ENCODE measurements around the gene OPCML.

Gene OPCML

DNA sequence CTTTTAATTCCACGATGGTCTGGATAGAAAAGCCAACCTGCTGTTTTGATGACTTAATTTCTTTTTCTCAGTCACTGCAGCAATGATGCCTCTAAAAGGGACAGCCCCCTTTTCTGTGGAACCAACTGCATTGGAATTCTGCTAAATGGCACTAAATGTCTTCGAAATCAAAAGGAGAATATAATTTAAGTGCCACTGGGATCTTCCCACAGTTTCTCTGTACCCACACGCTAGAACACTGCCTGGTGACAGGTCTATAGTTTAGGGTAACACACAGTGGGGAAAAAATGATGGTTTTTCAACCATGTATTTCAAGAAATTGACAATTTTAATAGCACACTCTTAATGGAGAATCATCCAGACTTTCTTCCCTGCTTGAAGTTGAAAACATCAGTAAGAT lies 182.3 kb downstream of the OPCML start:
- no peak for DNase-seq

DNA sequence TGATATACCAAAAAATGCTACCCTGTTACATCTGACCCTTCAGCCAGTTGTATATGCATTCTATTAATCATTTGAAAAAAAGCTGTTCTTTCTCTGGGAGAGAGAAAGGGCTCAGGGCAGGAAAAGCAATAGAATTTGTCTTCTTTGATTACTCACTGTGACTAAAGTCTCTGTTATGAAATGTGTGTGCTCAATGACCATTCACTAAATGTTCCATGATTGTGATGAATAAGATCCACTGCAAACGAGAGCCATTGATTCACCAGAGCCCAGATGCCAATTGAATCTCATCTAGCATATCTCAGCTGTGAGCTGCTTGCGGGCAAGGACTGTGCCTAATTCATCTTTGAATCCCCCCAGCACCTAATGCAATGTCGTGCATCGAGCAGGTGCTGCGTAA lies 184.3 kb downstream of the OPCML start:
- DNase-seq: no peak

DNA sequence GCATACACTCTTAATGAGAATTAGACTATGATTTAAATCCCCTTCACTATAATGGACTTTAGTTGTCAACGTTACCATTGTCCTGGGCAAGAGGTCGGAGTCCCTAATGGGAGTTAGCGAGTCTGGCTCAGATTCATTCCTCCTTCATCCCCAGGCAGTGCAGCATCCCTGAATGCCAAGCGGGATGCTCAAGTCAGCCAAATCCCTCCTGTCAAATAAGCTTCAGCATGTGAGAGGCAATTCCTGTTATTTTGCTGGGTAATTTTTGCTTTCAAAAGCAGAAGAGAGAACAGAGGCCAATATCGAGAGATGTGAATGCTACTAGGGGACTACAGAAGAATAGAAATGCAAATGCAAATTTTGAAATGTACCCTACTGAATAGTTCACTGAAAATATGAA lies 186.2 kb downstream of the OPCML start:
- DNase-seq: no peak

DNA sequence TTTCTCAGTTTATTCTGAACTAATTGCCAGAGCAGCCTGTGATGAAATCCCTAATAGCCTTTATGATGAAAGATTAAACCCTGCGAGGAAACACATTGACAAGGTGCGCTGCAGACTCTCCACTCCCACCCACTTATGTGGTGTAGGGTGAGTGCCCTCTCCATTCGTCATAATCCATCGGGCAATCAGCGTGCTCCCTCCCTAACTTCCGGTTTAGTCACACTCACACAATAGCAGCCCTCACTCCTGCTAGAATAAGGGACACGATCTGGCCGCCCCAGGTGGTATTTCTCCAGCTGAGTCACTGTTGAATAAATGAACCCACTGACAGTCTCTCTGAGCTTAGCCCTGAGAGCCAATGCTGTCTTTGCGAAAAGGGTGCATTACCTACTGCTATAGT lies 188.3 kb downstream of the OPCML start:
- DNase-seq: no peak

DNA sequence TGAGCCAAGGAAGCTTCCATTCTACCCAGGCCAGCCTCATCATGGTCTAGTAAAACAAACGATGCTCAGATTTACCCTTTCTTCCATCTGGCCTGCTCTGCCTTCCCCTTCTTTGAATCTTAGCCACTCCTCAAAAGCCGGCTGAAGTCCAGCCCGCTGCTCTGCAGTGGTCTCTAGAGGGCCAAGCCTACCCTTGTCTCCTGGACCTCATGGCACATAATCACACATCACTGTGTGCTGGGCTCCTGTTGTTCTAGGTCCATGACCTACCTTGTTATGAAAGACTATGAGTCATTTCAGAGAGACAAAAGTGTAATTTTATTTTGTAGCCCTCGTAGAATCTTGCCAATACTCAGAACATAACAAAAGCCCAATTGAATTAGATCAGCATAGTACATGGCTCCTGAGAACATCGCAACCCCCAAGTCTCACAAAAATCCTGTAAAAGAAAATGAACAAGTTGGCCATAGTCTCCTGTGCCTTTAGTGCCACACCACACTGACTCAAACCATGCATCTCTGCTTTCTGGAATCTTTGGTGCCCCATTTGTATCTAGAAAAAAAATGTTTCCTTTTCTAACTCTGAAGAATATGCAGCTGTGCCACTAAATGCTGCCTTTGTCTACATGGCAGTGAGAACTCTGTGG lies 192.7 kb downstream of the OPCML start:
- DNase-seq: no peak

DNA sequence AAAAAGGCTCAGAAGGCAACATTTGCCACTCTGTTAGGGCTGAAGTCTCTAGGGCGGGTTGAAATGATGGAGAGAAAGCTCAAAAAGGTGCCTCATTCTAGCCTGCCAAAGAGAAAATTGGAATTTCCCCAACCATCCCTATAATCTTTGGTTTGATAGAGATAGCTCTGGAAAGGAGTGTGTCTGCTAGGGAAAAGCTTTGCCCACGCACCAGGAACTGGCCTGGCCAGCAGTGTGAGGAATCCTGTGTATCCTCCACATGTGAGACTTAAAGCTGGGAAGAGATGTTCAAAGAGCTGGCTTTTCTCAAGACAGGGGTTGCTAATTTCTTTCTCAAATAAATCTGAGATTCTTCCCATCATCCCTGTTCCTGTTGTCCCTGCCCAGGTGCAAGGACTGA lies 193.7 kb downstream of the OPCML start:
- DNase-seq: no peak

DNA sequence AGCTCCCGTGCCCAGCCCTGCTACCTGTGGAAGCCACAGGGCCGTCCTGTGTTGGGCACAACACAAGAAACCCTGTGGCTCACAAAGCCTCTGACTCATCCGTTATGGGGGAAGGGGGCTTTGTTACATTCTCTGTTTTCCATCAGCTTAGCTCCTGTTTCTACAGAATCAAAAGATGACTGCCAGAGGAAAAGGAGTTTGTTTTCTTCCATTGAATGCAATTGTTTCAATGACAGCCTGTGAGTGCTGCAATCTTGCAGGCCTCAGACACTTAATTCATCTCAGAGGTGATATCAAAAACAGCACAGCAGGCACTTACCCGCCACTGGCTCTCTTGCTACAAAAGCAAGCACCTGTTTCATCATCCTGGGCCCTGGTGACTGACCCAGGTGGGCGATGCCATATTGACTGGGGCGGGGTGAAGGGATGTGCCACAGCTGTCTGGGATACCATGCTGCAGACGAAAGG lies 194.3 kb downstream of the OPCML start:
- no peak for DNase-seq

DNA sequence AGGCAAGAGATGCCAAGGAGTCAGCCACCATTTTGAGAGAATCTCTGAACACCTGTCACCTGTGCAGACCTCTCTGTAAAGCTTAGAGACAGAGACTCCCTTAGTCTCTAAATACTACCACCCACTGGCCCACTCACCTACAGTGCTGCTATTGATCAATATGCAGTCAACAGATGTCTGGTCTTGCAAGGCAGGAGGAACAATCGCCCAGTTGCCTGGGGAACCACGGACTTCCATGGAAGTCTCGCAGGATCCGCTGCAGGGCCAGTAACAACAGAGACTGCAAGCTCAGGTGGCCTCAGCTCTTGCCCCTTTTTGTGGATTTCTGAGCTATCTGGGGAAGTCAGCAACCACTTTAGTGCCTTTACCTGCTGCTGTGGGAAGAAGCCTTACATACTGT lies 195.1 kb downstream of the OPCML start:
- DNase-seq: no peak

DNA sequence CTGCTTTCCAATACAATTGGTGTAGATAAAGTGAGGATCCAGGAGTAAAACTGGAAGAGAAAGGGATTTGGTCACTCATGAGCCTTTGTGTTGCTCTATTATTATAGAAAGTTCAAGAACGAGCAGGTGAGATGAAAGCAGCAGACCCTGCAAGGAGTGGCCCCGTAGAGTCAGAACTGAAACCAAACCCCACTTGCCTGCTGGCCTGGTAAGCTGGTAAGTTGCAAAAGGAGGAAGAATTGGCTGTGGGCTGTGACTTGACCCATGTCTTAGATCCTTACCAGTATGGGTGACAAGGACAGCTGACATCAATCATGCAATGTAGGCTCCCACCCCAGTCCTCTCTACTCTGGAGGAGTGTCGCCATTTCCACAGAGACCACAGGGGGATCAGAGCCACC lies 201.3 kb downstream of the OPCML start:
- no peak for DNase-seq

DNA sequence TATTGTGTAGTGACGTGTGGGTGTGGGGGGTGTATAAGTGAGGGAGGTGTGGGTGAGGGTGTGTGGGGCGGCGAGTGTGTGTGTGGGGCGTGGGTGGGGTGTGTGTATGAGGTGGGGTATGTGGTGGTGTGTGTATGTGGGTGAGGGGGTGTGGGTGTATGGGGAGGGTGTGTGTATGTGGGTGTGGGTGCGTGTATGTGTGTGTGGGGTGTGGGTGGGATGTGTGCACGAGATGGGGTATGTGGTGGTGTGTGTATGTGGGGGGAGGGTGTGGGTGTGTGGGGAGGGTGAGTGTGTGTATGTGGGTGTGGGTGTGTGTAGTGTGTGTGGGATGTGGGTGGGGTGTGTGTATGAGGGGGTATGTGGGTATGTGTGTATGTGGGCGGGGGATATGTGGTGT lies 205.5 kb downstream of the OPCML start:
- DNase-seq: no peak

DNA sequence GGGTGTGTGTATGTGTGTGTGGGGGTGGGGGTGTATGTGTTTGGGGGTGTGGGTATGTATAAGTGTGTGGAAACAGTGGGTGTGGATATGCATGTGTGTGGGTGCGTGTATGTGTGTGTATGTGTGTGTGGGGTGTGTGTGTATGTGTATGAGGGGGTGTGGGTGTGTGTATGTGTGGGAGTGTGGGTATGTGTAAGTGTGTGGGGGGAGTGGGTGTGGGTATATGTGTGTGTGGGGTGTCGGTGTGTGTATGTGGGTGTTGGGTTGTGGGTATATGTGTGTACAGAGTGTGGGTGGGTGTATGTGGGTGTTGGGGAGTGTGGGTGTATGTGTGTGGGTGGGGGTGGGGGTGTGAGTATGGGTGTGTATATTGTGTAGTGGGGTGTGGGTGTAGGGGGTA lies 206.0 kb downstream of the OPCML start:
- no peak for DNase-seq

DNA sequence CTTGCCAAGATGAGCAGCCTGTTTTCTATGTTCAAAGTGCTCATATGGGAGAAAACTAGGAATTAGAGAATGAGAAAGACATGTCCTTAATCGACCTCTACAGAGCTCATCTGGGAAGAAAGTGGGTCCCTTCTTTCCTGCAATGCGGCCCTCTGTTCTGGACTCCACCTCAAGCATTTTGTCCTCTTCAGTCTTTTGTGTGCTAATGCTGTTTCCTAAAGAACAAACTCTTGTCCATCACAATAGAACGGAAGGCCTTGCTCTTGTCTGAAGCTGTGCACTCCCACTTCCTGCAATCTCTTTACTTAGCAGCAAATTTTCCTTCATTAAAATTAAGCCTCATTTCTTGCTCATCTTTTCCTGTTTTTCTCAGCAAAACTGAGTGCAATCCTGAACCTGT lies 206.6 kb downstream of the OPCML start:
- no peak for DNase-seq

DNA sequence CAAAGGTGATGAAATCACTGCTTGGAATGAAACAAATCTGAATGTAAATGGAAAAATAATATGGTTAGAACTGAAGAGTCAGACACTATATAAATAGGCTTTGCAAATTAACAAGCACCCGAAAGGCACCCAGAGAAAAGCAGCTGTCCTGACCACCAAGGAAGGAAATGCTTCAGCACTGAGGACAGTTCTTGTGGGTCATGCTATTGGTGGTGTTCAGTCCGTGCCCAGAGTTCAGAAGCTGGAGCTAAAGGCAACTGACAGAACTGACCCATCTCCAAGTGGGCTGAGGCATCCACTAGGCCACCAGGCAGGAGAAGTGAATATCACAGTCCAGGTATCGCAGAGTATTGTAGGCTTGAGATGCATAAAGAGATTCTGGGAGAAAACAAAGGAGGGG lies 208.9 kb downstream of the OPCML start:
- no peak for DNase-seq

DNA sequence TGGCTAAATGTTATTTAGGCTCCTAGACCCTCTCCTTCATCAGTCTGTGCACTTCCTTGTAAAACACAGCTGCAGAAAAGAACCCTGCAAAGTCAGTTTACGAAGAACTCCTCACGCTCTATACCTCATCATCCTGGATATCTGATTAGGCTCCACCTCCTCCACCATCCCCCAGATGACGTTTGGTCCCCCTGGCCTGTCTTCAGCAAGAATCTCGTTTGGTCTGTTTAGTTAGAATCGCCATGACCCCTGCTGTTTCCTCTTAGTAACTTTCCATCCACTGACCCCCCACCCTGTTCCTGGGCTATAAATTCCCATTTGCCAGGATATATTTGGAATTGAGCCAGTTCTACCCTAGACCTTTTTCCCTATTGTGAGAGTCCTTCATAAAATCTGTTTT lies 214.1 kb downstream of the OPCML start:
- no peak for DNase-seq

DNA sequence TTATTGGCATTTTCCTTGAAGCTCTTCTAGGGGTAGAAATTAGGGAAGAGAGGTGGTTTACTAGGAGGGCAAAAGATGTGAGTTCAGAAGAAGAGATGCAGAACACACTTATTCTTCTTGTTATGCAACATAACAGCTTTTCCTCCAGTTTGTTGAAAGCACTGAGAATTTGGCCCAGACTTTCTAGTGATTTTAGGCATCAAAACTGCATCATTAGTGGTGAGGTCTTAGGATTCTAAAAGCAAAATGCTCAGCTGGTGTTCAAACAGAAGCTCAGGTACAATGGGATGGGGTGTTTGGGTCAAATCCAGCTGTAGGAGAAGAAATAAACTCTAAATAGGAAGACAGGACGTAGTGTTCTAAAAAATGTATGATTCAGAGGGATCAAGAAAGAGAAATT lies 221.1 kb downstream of the OPCML start:
- no peak for DNase-seq

DNA sequence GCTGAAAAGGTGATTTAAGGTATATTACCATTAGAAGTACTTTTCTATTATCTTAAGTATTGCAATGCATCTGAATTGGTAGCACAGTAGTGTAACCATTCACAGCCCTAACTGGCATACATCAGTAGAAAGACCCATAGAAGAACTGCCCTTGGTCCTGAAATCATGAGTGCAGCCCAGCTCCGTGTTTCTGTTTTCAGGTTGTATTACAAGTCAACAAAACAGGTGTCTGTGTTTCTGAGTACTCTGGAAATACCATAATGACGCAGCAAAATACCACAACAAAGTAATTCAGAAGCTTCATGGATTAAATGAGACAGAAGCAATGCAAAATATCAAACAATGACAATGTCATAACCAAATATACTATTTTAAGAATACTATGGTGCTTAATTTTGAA lies 226.3 kb downstream of the OPCML start:
- no peak for DNase-seq

DNA sequence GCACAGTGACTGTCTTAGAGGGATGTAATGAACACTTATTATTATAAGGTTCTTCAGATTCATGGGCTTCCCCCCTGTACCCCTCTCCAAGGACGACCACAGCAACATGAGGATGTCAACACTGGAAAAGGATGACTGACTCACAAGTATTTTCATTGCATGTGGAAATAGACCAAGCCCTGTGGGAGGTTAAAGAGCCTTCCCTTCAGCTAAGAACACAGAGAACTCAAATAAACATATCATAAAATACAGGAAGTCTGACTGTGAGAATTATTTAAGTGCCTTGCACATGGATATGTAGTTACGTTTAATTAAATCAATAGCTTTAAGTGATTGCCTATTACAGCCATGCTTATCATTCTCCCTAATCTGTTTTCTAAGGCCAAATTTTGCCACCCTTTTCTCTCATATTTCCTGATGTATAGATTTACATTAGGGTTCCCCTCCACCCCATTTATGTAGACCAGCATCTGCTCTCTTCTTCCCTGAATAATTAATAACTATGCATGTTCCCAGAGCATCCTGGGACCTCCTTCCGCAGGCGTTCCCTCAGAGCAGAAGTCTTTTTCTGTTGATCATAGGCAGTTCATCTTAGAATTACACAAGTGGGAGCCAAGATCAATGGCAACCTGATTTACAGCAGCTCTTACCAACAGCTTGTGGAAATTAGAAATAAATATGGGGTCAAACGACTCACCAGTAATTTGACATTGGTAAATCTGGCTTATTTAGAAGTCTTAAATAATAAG lies 226.9 kb downstream of the OPCML start:
- DNase-seq: no peak

DNA sequence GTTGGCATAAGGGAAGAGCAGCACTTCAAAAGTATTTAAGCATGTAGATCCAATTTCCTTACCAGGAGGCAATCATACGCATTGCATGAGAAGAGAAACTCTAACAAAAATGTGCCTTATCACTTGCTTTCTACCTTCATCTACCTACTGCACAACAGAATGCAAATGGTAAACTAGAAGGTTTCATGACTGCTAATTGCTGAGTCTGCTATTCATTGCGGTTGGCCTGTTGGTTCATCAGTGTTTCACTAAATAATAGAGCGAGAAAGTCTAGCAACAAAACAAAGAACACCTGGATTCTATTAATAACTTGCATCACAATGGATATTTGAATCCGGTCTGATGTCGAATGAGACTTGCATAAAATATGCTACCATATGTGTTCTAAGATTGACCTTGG lies 229.0 kb downstream of the OPCML start:
- DNase-seq: no peak

DNA sequence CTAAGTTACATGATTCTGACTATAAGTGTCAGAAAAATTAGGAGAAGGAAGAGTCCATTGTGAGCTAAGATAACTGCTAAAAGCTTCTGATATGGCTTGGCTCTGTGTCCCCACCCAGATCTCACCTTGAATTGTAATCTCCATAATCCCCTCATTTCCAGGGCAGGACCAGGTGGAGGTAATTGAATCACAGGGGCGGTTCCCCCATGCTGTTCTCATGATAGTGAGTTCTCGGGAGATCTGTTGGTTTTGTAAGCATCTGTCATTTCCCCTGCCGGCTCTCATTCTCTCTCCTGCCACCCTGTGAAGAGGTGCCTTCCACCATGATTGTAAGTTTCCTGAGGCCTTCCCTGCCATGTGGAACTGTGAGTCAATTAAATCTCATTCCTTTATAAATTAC lies 230.2 kb downstream of the OPCML start:
- DNase-seq: no peak

DNA sequence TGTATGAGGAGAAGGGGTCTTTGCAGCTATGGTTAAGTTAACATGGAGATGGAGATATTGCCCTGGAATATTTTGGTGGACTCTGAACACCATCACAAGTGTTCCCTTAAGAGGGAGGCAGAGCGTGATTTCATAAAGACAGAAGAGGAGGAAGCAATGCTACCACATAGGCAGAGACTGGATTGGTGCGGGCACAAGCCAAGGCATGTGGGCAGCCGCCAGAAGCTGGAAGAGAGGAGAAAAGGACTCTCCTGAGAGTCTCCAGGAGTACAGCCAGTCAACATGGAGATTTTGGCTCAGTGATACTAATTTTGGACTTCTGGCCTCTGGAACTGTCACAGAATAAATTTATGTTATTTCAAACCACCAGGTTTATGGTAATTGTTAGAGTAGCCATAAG lies 231.6 kb downstream of the OPCML start:
- DNase-seq: no peak

DNA sequence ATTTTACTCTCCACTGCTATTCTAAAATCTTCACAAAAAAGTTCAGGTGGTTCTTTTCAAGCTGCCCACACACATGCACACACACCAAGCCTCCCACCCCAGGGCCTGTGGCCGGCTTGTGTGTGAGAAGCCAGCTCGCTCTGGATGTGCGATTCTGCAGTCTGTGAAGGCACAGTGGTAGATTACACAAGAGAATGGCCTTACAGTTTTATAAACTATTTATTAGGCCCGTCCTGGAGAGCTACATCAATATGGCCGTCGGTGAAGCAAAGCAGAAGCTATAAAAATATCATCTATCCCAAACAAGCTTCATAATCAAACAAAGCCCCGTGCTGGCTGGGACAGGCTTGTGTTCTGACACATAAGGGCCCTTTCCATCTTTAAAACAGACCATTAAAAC lies 240.5 kb downstream of the OPCML start:
- DNase-seq: no peak

DNA sequence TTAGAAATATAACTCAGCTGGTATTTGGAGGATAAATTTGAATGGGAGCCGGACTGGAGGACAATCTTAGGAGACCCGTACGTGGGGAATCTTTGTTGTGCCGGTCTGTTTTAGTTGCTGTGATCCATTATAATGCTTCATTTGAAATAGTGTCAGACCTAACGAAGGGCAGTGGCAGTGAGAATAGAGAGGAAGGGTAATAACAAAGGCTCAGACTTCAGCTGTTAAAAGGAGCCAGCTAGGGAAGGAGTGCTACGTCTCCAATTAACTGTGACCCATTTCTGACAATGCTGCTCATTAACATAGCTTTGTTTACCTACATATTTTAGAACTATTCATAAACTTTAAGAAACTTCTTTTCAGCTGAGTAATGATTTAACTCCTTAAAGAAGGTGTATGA lies 246.9 kb downstream of the OPCML start:
- no peak for DNase-seq

DNA sequence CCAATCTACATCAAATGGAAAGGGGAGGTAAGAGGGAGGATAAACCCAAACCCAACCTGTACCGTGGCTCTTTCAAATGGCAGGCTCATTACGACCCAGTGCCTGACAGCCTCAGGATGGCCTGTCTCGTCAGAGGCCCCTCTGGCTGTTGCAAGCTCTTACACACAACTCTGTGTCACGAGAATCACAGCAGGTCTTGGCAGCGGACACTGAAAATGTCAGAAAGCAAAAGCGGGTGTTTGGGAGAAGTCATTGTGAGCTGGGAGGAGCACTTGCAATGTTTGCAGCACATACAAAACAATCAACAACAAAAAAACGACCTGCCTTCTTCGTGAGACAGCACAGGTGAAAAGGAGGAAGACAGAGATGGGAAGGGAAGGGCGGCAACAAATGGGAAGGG lies 248.1 kb downstream of the OPCML start:
- DNase-seq: no peak

DNA sequence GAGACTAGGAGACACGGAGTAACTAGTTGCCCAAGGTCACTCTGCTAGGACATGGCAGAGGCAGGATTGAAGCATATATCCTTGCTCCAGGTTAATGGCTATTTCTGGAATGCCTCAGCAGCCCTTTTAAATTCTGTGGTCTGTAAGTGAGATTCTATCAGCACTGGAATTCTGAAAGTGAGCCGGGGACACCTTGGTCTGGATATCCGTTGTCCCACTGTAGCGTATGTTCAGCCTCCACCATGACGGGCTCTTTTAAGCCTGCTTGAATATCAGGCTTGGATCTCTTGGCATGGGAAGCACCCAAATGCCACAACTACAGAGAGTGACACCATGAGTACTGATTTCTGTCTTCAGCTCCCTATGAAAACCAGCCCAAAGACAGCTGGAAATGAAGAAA lies 254.4 kb downstream of the OPCML start:
- DNase-seq: no peak
